HepG2 (cell line): Measurements from ENCODE around the gene SPAG4. TPM values are rescaled to one million over a fixed set of nuclear protein-coding genes. Genes with fewer than 3 reads are reported as not detected.

ENCODE experiments used
- BCLAF1 ChIP-seq: fragments of 450-650 bp; IDR thresholded peaks from 2 replicates; pipeline ENCODE4 v1.6.1; 2017; ENCODE audit warnings: mild to moderate bottlenecking
- BRCA1 ChIP-seq: sonication (generic); formaldehyde crosslinking; IDR thresholded peaks from 2 replicates; pipeline ENCODE4 v1.4.0; 2020; ENCODE audit warnings: missing genetic modification reagents
- GLMP ChIP-seq: sonication (generic); formaldehyde crosslinking; IDR thresholded peaks from 2 replicates; pipeline ENCODE4 v1.9.0; 2021; ENCODE audit warnings: missing genetic modification reagents, mild to moderate bottlenecking, borderline replicate concordance
- KDM3A ChIP-seq: IDR thresholded peaks from 2 replicates; pipeline ENCODE4 v1.6.1; 2018; ENCODE audit warnings: low read depth, missing compliant biosample characterization
- MAFG ChIP-seq: sonication (generic); formaldehyde crosslinking; IDR thresholded peaks from 2 replicates; pipeline ENCODE4 v1.5.1; 2020; ENCODE audit warnings: mild to moderate bottlenecking, missing genetic modification reagents
- NCOR1 ChIP-seq: fragments of 200-600 bp; sonication (generic); IDR thresholded peaks from 2 replicates; pipeline ENCODE4 v1.7.0; 2017; ENCODE audit warnings: antibody characterized with exemption, low read length, borderline replicate concordance
- NFE2L1 ChIP-seq: sonication (generic); formaldehyde crosslinking; IDR thresholded peaks from 2 replicates; pipeline ENCODE4 v1.4.0; 2020; ENCODE audit warnings: missing genetic modification reagents, mild to moderate bottlenecking, borderline replicate concordance
- PLRG1 ChIP-seq: fragments of 450-650 bp; conservative IDR thresholded peaks from 2 replicates; pipeline ENCODE4 v1.6.1; 2016
- REPIN1 ChIP-seq: sonication (generic); formaldehyde crosslinking; IDR thresholded peaks from 2 replicates; pipeline ENCODE4 v1.8.0; 2022; ENCODE audit warnings: missing genetic modification reagents, low read depth, mild to moderate bottlenecking, borderline replicate concordance
- SNAPC2 ChIP-seq: sonication (generic); formaldehyde crosslinking; IDR thresholded peaks from 2 replicates; pipeline ENCODE4 v1.8.1; 2022; ENCODE audit warnings: mild to moderate bottlenecking, missing genetic modification reagents
- ZBTB43 ChIP-seq: sonication (generic); formaldehyde crosslinking; conservative IDR thresholded peaks from 2 replicates; pipeline ENCODE4 v1.4.0; 2020; ENCODE audit warnings: missing genetic modification reagents
- ZMAT5 ChIP-seq: sonication (generic); formaldehyde crosslinking; IDR thresholded peaks from 2 replicates; pipeline ENCODE4 v1.5.0; 2020; ENCODE audit warnings: mild to moderate bottlenecking, low read depth, missing genetic modification reagents, borderline replicate concordance
- ZNF292 ChIP-seq: sonication (generic); formaldehyde crosslinking; IDR thresholded peaks from 2 replicates; pipeline ENCODE4 v1.8.1; 2022; ENCODE audit warnings: mild to moderate bottlenecking, low read depth, missing genetic modification reagents, borderline replicate concordance
- ZNF350 ChIP-seq: sonication (generic); formaldehyde crosslinking; IDR thresholded peaks from 2 replicates; pipeline ENCODE4 v1.4.0; 2020; ENCODE audit warnings: mild to moderate bottlenecking, low read depth, missing genetic modification reagents, borderline replicate concordance
- ZNF354B ChIP-seq: sonication (generic); formaldehyde crosslinking; IDR thresholded peaks from 2 replicates; pipeline ENCODE4 v1.8.0; 2022; ENCODE audit warnings: mild to moderate bottlenecking, missing genetic modification reagents
- ZNF362 ChIP-seq: sonication (generic); formaldehyde crosslinking; IDR thresholded peaks from 2 replicates; pipeline ENCODE4 v1.4.0; 2020; ENCODE audit warnings: missing genetic modification reagents, mild to moderate bottlenecking, borderline replicate concordance
- ZNF691 ChIP-seq: sonication (generic); formaldehyde crosslinking; IDR thresholded peaks from 2 replicates; pipeline ENCODE4 v1.4.0; 2020; ENCODE audit warnings: missing genetic modification reagents, low read depth, mild to moderate bottlenecking, borderline replicate concordance
- ZNF703 ChIP-seq: sonication (generic); formaldehyde crosslinking; IDR thresholded peaks from 2 replicates; pipeline ENCODE4 v1.5.1; 2020; ENCODE audit warnings: missing genetic modification reagents, mild to moderate bottlenecking, moderate library complexity, borderline replicate concordance
- polyA plus RNA-seq, 8 experiments: library from polyadenylated mRNA; depleted of rRNA in 3 of 8; stranded (reverse) in 7 of 8; unstranded in 1 of 8; fragments of >200 nt; fragmentation: Illumina TruSeq in 4 of 8; extraction: Trizol in 4 of 8; gene quantifications; 2 replicates each; pipeline versions ENCODE4 v1.2.1 to v1.2.3, GENCODE V29; 2011 to 2016; ENCODE audit warnings: low read depth in 4 of 8, missing spikeins in 1 of 8, mixed read lengths in 1 of 8; ENCODE audit not compliant: insufficient read depth in 1 of 8
- total RNA-seq, 5 experiments: library from RNA; depleted of rRNA; stranded (reverse); fragments of >200 nt; fragmentation: Illumina TruSeq; extraction: Trizol; gene quantifications; 2 replicates each; pipeline ENCODE4 v1.2.3, GENCODE V29; 2016; ENCODE audit warnings: low read depth in 1 of 5

Gene SPAG4
- total and polyA plus RNA-seq, 2 of the 13 experiments (the other 11 are each of a cell fraction or from before 2014, with no cell fraction given): 5.8 to 137 TPM

- TF ChIP-seq BCLAF1 (no peak), KDM3A (CRISPR knock-in tag) (peak; percentile 96), ZMAT5 (CRISPR knock-in tag) (no peak), ZNF362 (CRISPR knock-in tag) (0 out of 2 replicates have a peak, but pooled peaks have one; percentile 70), ZNF292 (CRISPR knock-in tag) (peak; percentile 93), ZNF354B (0 out of 2 replicates have a peak, but pooled peaks have one; percentile 82), NFE2L1 (CRISPR knock-in tag) (no peak; the same call in 1 of the 2 replicates), BRCA1 (CRISPR knock-in tag) (no peak; the same call in 1 of the 2 replicates), SNAPC2 (peak; percentile 87), PLRG1 (no peak), ZNF350 (peak; percentile 95), GLMP (no peak; the same call in 1 of the 2 replicates), MAFG (CRISPR knock-in tag) (no peak; the same call in 1 of the 2 replicates), NCOR1 (peak; percentile 16; the same call in 1 of the 2 replicates), ZNF703 (CRISPR knock-in tag) (0 out of 2 replicates have a peak, but pooled peaks have one; percentile 90), REPIN1 (CRISPR knock-in tag) (peak; percentile 98), ZNF691 (CRISPR knock-in tag) (peak; percentile 94), ZBTB43 (CRISPR knock-in tag) (0 out of 2 replicates have a peak, but pooled peaks have one; percentile 80)
Observed at GRCh38 chr20:35619196-35620095, 3.8 kb downstream of the SPAG4 start (continued).
